ENCODE measurements around the gene BMP4. TPM values are rescaled to one million over a fixed set of nuclear protein-coding genes. Genes with fewer than 3 reads are reported as not detected.

Gene BMP4
- total and polyA plus RNA-seq, 2 of the 13 experiments (the other 11 are each of a cell fraction or from before 2014, with no cell fraction given), result 56.4 to 169 TPM

GRCh38 chr14:53962953-53963319, 6.3 kb upstream of the BMP4 start:
- 92% methylated on average over 6 of the region's 6 CpGs for WGBS (ENCODE audit: low lambda C conversion rate)
- H3K4me2 ChIP-seq (ENCODE audit: low read depth, low read length), result no peak overlapping the region
- DNase-seq (ENCODE audit: low spot score), result no peak

GRCh38 chr14:53958628-53959027, 2.0 kb upstream of the BMP4 start:
- Histone ChIP-seq H3K36me3 (replicated peaks in 1 of 2; ENCODE audit: control insufficient read depth in 1 of 2, insufficient read depth in 2 of 2, low read length in 2 of 2) (no peaks in the 10 kb centered on the region; a peak in 1 of 5 replicates), H3K27ac (ENCODE audit: extremely low read length, insufficient read depth, low read length) (no peak overlapping the region), H3K4me1 (ENCODE audit: insufficient read depth, low read length) (peaks cover 56% of the 10 kb centered on the region), H2AFZ (ENCODE audit: low read length) (no peak overlapping the region), H3K4me3 (replicated peaks in 1 of 3; ENCODE audit: insufficient read depth in 1 of 3, low read depth in 2 of 3, low read length in 3 of 3) (no peak overlapping the region), H3K27me3 (ENCODE audit: control insufficient read depth in 1 of 2, insufficient read depth in 2 of 2, low read length in 2 of 2) (no peaks in the 10 kb centered on the region; a peak in 1 of 5 replicates), H4K20me1 (ENCODE audit: insufficient read depth, low read length) (no peaks in the 10 kb centered on the region; the same call in 1 of the 2 replicates), H3K79me2 (ENCODE audit: insufficient read depth, low read length) (peaks cover 38% of the 10 kb centered on the region), H3K4me2 (ENCODE audit: low read depth, low read length) (no peak overlapping the region), H3K9me3 (ENCODE audit: low read length) (no peaks in the 10 kb centered on the region), H3K9ac (ENCODE audit: insufficient read depth, low read depth, low read length) (no peak overlapping the region)
- ChIA-PET POLR2A (interaction anchor here (3.4 to 9.7 kb wide), 3 partner anchors 18 to 149 kb away, joined by 26 to 163 read pairs (median 41); no protein-coding TSS in a partner anchor), CTCF (ENCODE audit: low intra/inter-chr PET ratio, low total read pairs) (no interaction called here)
- intact Hi-C loops (cut with micrococcal nuclease; ENCODE audit: unreplicated experiment) (loop anchor here (5.0 kb wide), 3 partner anchors 179 to 394 kb away; no protein-coding TSS in a partner anchor), in situ Hi-C loops (cut with HindIII; ENCODE audit: extremely low pct_ligation_motif_present, low pct_unique_long_range_greater_than_20kb) (loop anchor here (5.0 to 10.0 kb wide), 3 partner anchors 219 to 386 kb away; no protein-coding TSS in a partner anchor)
- no peak for TF ChIP-seq ZFX (CRISPR knock-in tag; IDR thresholded peaks at IDR 0.05; ENCODE audit: low read depth)
- TF ChIP-seq ZNF512 (CRISPR knock-in tag; IDR thresholded peaks at IDR 0.05), result no peak
- TF ChIP-seq ZBTB4 (CRISPR knock-in tag; IDR thresholded peaks at IDR 0.05; ENCODE audit: borderline replicate concordance), result no peak
- no peak for TF ChIP-seq MEF2D (CRISPR knock-in tag; IDR thresholded peaks at IDR 0.05)
- TF ChIP-seq TAF15 (IDR thresholded peaks at IDR 0.05; ENCODE audit: low read depth, low read length, poor library complexity, severe bottlenecking), result no peak
- TF ChIP-seq JUNB (CRISPR knock-in tag; IDR thresholded peaks at IDR 0.05; ENCODE audit: borderline replicate concordance), result no peak
- no peak for ATAC-seq
- peak; percentile 4 for FAIRE-seq
- BruUV-seq (replicated peaks), result no TSS peak
- 79% methylated on average over 2 of the region's 2 CpGs for WGBS (ENCODE audit: low lambda C conversion rate)
- DNase-seq (ENCODE audit: low spot score), result no peak

More at GRCh38 chr14:53962953-53963319, 6.3 kb upstream of the BMP4 start:
- H3K4me1 ChIP-seq (ENCODE audit: insufficient read depth, low read length), result peaks cover 56% of the 10 kb centered on the region
- ChIA-PET POLR2A (interaction anchor here (1.1 kb wide), 1 partner anchor 9 kb away, joined by 6 read pairs; no protein-coding TSS in a partner anchor), CTCF (ENCODE audit: low intra/inter-chr PET ratio, low total read pairs) (no interaction called here)
- H3K27me3 ChIP-seq (ENCODE audit: control insufficient read depth in 1 of 2, insufficient read depth in 2 of 2, low read length in 2 of 2), result no peaks in the 10 kb centered on the region
- ATAC-seq (no peak), FAIRE-seq (no peak)
- H3K36me3 ChIP-seq (replicated peaks in 1 of 2; ENCODE audit: control insufficient read depth in 1 of 2, insufficient read depth in 2 of 2, low read length in 2 of 2), result no peaks in the 10 kb centered on the region
- BruUV-seq (replicated peaks), result no TSS peak
- no peak overlapping the region for H2AFZ ChIP-seq (ENCODE audit: low read length)
- intact Hi-C loops (cut with micrococcal nuclease; ENCODE audit: unreplicated experiment), result no loop called here
- TF ChIP-seq HNF4A (CRISPR knock-in tag; IDR thresholded peaks at IDR 0.05), result peak; percentile 30; the same call in 1 of the 2 replicates
- TF ChIP-seq JDP2 (CRISPR knock-in tag; IDR thresholded peaks at IDR 0.05; ENCODE audit: borderline replicate concordance), result no peak
- TF ChIP-seq GPBP1L1 (CRISPR knock-in tag; IDR thresholded peaks at IDR 0.05), result no peak
- no peak for TF ChIP-seq ZSCAN9 (CRISPR knock-in tag; IDR thresholded peaks at IDR 0.05; ENCODE audit: borderline replicate concordance)
- no peak for TF ChIP-seq KLF11 (CRISPR knock-in tag; IDR thresholded peaks at IDR 0.05)
- no peak for TF ChIP-seq JUNB (CRISPR knock-in tag; IDR thresholded peaks at IDR 0.05; ENCODE audit: borderline replicate concordance)
- no peak overlapping the region for H3K9ac ChIP-seq (ENCODE audit: insufficient read depth, low read depth, low read length)
- H3K4me3 ChIP-seq (replicated peaks in 1 of 3; ENCODE audit: insufficient read depth in 1 of 3, low read depth in 2 of 3, low read length in 3 of 3), result no peak overlapping the region
- in situ Hi-C loops (cut with HindIII; ENCODE audit: extremely low pct_ligation_motif_present, low pct_unique_long_range_greater_than_20kb), result no loop called here
- no peak overlapping the region for H3K27ac ChIP-seq (ENCODE audit: extremely low read length, insufficient read depth, low read length)
- H3K79me2 ChIP-seq (ENCODE audit: insufficient read depth, low read length), result no peaks in the 10 kb centered on the region
- no peaks in the 10 kb centered on the region for H4K20me1 ChIP-seq (ENCODE audit: insufficient read depth, low read length)
- no peaks in the 10 kb centered on the region for H3K9me3 ChIP-seq (ENCODE audit: low read length)

All from HepG2 (cell line).